Peyer's patch (tissue), 4 donors: ENCODE measurements around the gene POMP. TPM values are rescaled to one million over a fixed set of nuclear protein-coding genes. Genes with fewer than 3 reads are reported as not detected.
A peak's percentile ranks its signal among the peaks of the same experiment; 100 is the strongest.

Experiments
- DNase-seq, 3 donors: peaks; one replicate each; pipeline ENCODE4 v3.0.0-alpha.2; 2017 to 2019
- H3K27ac ChIP-seq, 4 donors: fragments of 200-600 bp; sonication (generic); one replicate each; pipeline ENCODE4 v1.5.1; 2016 to 2019
- H3K27me3 ChIP-seq, 2 donors: fragments of 200-600 bp; sonication (generic); one replicate each; pipeline ENCODE4 v1.5.1; 2019
- H3K36me3 ChIP-seq, 3 donors: fragments of 200-600 bp; sonication (generic); one replicate each; pipeline ENCODE4 v1.5.1; 2016 to 2019
- H3K4me1 ChIP-seq, 4 donors: fragments of 200-600 bp; sonication (generic); one replicate each; pipeline ENCODE4 v1.5.1; 2016 to 2019
- H3K4me3 ChIP-seq, 4 donors: fragments of 200-600 bp; sonication (generic); 1 replicate in 3 of 4; 2 replicates in 1 of 4; pipeline ENCODE4 v1.5.1; 2016 to 2019; ENCODE audit warnings: mild to moderate bottlenecking in 1 of 4
- H3K9me3 ChIP-seq, 4 donors: fragments of 200-600 bp; sonication (generic); one replicate each; pipeline ENCODE4 v1.5.1; 2016 to 2019; ENCODE audit warnings: mild to moderate bottlenecking in 1 of 4
- POLR2A ChIP-seq, 2 donors: fragments of 450-650 bp; IDR thresholded peaks; one replicate each; pipeline ENCODE4 v1.5.1; 2017; ENCODE audit warnings: antibody characterized with exemption in 2 of 2, mild to moderate bottlenecking in 2 of 2, moderate library complexity in 2 of 2
- total RNA-seq, 4 donors: library from RNA; depleted of rRNA; stranded (reverse); fragments of >200 nt; gene quantifications; one replicate each; pipeline ENCODE4 v1.1.0, GENCODE V29; 2016
- TF ChIP-seq, protein P1 (sequence below), 6 experiments: fragments of 450-650 bp in 4 of 6; fragments of 200-600 bp in 2 of 6; sonication (generic) in 1 of 6; IDR thresholded peaks; one replicate each; pipeline ENCODE4 v1.5.1; 2017 to 2019; ENCODE audit warnings: antibody characterized with exemption in 6 of 6, mild to moderate bottlenecking in 3 of 6, moderate library complexity in 1 of 6

The POMP gene
- total RNA-seq, 4 donors from 2014 or later, result 24.3 to 68.8 (median 43.2) TPM

DNA sequence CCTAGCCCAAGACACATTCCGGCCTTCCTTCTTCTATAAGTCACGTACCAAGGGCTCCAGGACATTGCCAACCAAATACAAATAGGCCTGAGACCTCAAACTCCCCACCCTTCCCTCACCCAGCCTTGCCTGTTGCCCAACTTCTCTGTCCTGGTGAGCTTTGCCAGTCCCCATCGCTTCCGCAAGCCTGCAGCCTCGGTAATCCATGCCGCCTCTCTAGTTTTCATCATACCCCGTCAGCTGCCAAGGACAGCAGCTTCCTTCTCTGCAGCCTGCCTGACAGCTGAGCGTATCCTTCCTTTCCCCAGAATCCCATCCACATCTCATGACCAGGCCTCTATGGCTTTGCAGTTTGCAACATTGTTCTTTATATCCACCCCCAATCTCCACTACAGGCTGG lies 36.6 kb upstream of the POMP start:
- no peak overlapping the region for H3K4me3 ChIP-seq
- peak in 1 of 3 donors; percentile 53 for DNase-seq
- no peaks in the 10 kb centered on the region for H3K9me3 ChIP-seq
- H3K27me3 ChIP-seq, result no peaks in the 10 kb centered on the region
- no peaks in the 10 kb centered on the region for H3K4me1 ChIP-seq
- TF ChIP-seq, protein P1, sequence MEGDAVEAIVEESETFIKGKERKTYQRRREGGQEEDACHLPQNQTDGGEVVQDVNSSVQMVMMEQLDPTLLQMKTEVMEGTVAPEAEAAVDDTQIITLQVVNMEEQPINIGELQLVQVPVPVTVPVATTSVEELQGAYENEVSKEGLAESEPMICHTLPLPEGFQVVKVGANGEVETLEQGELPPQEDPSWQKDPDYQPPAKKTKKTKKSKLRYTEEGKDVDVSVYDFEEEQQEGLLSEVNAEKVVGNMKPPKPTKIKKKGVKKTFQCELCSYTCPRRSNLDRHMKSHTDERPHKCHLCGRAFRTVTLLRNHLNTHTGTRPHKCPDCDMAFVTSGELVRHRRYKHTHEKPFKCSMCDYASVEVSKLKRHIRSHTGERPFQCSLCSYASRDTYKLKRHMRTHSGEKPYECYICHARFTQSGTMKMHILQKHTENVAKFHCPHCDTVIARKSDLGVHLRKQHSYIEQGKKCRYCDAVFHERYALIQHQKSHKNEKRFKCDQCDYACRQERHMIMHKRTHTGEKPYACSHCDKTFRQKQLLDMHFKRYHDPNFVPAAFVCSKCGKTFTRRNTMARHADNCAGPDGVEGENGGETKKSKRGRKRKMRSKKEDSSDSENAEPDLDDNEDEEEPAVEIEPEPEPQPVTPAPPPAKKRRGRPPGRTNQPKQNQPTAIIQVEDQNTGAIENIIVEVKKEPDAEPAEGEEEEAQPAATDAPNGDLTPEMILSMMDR (IDR thresholded peaks at IDR 0.05), result no peak
- no peak for TF ChIP-seq POLR2A (IDR thresholded peaks at IDR 0.05)
- H3K27ac ChIP-seq, result no peak overlapping the region
- no peaks in the 10 kb centered on the region for H3K36me3 ChIP-seq

DNA sequence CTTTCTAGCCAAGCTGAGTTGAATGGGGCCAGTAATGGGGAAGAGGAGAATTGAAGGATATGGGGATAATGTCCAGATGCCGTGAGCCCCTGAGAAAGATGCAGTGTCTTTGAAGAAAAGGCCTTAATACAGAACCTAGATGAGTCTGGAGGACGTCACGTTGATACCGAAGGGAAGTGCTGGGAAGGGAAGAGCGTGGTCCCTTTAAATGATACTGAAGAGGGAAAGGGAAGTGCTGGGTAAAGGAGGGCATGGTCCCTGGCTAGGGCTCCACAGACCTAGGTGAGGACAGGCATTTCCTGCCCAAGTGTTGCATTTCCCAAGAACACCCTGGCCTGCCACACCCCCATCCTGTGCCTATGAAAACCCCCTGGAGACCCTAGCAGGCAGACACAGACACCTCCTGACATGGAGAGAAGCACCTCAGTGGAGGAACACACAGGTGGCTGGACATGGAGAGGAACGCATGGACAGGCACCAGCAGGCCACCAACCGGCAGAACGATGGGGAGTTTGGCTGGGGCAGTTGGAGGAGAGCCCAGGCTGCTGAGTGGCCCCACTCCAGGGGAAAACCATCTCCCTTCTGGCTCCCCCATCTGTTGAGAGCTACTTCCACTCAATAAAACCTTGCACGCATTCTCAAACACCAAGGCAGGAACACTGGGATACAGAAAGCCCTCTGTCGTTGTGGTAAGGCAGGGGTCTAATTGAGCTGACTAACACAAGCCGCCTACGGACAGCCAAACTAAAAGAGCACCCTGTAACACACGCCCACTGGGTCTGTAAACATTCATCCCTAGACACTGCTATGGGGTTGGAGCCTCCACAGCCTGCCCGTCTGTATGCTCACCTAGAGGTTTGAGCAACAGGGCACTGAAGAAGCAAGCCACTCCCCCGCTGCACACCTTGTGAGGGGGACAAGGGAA lies 34.9 kb upstream of the POMP start:
- Histone ChIP-seq H3K4me1 (no peaks in the 10 kb centered on the region), H3K27me3 (no peaks in the 10 kb centered on the region), H3K36me3 (no peaks in the 10 kb centered on the region), H3K9me3 (no peaks in the 10 kb centered on the region), H3K4me3 (no peak overlapping the region), H3K27ac (no peak overlapping the region)
- DNase-seq, result no peak
- TF ChIP-seq, protein P1 (IDR thresholded peaks at IDR 0.05), result no peak
- no peak for TF ChIP-seq POLR2A (IDR thresholded peaks at IDR 0.05)

DNA sequence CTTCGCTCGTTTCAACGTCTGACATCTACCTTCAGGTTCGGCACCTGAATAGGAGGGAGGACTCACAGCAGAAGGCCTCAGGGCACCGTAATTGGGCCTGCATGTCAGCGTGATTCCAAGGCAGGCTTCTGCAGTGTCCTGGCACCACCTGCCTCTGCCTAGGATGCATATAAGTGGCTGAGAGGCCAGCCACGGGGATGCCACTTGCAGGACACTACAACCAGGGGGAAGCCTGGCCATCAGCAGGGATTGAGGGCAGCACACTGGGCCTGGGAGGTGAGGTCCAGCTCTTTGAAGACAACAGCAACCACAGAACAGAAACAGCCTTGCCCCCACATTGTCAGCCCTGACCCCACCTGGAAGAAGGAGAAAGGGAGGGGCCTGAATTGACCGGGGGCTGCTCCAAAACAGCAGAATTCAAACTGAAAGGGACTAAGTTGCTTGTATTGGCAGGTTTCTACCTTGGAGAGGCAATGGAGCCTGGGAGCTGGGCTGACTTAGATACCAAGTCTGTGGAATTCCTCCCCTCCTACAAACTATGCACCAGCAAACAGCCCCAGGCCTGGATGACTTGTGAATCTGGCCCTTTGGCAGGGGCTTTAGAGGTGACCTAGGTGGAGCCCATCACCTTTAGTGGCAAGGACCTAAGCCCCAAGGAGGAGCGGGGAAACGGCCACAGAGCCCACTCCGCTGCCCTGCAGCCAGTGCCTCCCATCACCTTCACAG lies 34.1 kb upstream of the POMP start:
- Histone ChIP-seq H3K9me3 (no peaks in the 10 kb centered on the region), H3K27me3 (no peaks in the 10 kb centered on the region), H3K4me1 (no peaks in the 10 kb centered on the region), H3K36me3 (no peaks in the 10 kb centered on the region), H3K4me3 (no peak overlapping the region), H3K27ac (no peak overlapping the region)
- TF ChIP-seq POLR2A (IDR thresholded peaks at IDR 0.05), result no peak
- TF ChIP-seq, protein P1 (IDR thresholded peaks at IDR 0.05), result no peak
- DNase-seq, result no peak

DNA sequence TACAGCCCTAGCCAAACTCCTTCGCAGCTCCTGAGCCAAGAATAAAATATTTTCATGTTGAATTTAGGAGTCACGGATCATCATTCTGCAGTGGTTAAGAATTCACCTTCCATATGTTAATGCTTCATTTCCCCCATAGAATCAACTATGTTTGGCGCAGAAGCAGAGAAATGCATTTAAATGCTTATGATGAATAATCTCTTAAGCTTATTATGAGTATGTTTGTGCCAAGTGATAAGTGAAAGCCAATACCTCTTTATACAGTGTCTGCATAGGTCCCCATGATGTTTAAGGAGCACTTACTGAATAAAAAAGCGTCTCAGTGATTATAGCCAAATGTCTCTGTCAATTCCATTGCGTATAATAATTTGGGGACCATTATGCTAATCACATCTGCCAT lies 32.7 kb upstream of the POMP start:
- no peak overlapping the region for H3K4me3 ChIP-seq
- H3K27ac ChIP-seq, result no peak overlapping the region
- H3K4me1 ChIP-seq, result no peaks in the 10 kb centered on the region
- no peak for TF ChIP-seq POLR2A (IDR thresholded peaks at IDR 0.05)
- TF ChIP-seq, protein P1 (IDR thresholded peaks at IDR 0.05), result no peak
- H3K27me3 ChIP-seq, result no peaks in the 10 kb centered on the region
- H3K9me3 ChIP-seq, result no peaks in the 10 kb centered on the region
- no peaks in the 10 kb centered on the region for H3K36me3 ChIP-seq
- DNase-seq, result no peak

DNA sequence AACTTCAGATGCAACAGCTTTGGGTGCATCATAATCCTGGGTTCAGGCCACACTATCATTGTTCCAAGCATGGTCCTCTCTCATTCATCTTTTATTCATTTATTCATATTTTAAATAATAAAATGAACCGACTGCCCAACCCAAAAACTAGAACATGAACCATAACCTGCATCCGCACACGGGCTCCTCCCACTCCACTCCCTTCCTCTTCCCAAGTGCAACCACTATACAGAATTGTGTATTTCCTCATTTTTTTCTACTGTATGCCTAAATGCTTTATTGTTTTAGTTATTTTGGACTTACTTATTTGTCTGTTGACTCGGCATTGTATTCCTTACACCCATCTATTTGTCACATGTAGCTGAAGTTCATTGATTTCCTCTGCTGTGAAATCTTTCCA lies 30.7 kb upstream of the POMP start:
- H3K9me3 ChIP-seq, result no peaks in the 10 kb centered on the region
- H3K36me3 ChIP-seq, result no peaks in the 10 kb centered on the region
- H3K4me3 ChIP-seq, result no peak overlapping the region
- H3K27ac ChIP-seq, result no peak overlapping the region
- no peak for TF ChIP-seq POLR2A (IDR thresholded peaks at IDR 0.05)
- TF ChIP-seq, protein P1 (IDR thresholded peaks at IDR 0.05), result no peak
- H3K27me3 ChIP-seq, result no peaks in the 10 kb centered on the region
- H3K4me1 ChIP-seq, result no peaks in the 10 kb centered on the region
- no peak for DNase-seq
